ENCODE measurements around the gene SV2B. TPM values are rescaled to one million over a fixed set of nuclear protein-coding genes. Genes with fewer than 3 reads are reported as not detected.

SV2B gene
- total RNA-seq, 1 experiment from 2014 or later = not detected

- H3K9ac ChIP-seq (ENCODE audit: low read length) = no peak overlapping the region
- intact Hi-C loops (cut with micrococcal nuclease) = no loop called here
- no peak overlapping the region for H3K27ac ChIP-seq (ENCODE audit: low read length)
- TF ChIP-seq CTCF (conservative IDR thresholded peaks at IDR 0.05; ENCODE audit: low read depth, low read length) (no peak), EZH2 (IDR thresholded peaks at IDR 0.05; ENCODE audit: low read length, unreplicated experiment) (no peak), EZH2phosphoT487 (IDR thresholded peaks at IDR 0.05; ENCODE audit: borderline replicate concordance, low read length) (no peak)
- H3K9me2 ChIP-seq (replicated peaks; ENCODE audit: low read length) = no peaks in the 10 kb centered on the region
- H3K4me2 ChIP-seq (ENCODE audit: low read length) = no peak overlapping the region
- H3K79me2 ChIP-seq (ENCODE audit: low read length) = no peaks in the 10 kb centered on the region
- no peaks in the 10 kb centered on the region for H4K20me1 ChIP-seq (ENCODE audit: low read length)
- no peaks in the 10 kb centered on the region for H3F3A ChIP-seq (ENCODE audit: low read length, unreplicated experiment)
- DNase-seq = no peak
- no peak overlapping the region for H2AFZ ChIP-seq (ENCODE audit: low read length)
- H3K4me1 ChIP-seq (ENCODE audit: insufficient read depth, low read length) = no peaks in the 10 kb centered on the region
- no peaks in the 10 kb centered on the region for H3K36me3 ChIP-seq (ENCODE audit: low read depth, low read length)
- no TSS peak for BruUV-seq (replicated peaks)
- ChIA-PET CTCF (no interaction called here), POLR2A (ENCODE audit: unreplicated experiment) (no interaction called here)
- H3K9me3 ChIP-seq (ENCODE audit: low read length) = no peaks in the 10 kb centered on the region
- no peak overlapping the region for H3K4me3 ChIP-seq (ENCODE audit: low read length)
- peaks cover 71% of the 10 kb centered on the region for H3K27me3 ChIP-seq (ENCODE audit: low read length)
- ATAC-seq = no peak
Measured at GRCh38 chr15:91109885-91110284, 9.8 kb downstream of the SV2B start.

GRCh38 chr15:91110407-91110806 lies 10.3 kb downstream of the SV2B start:
- no peak overlapping the region for H2AFZ ChIP-seq (ENCODE audit: low read length)
- H3K9ac ChIP-seq (ENCODE audit: low read length) = no peak overlapping the region
- no peaks in the 10 kb centered on the region for H3K4me1 ChIP-seq (ENCODE audit: insufficient read depth, low read length)
- DNase-seq = no peak
- H4K20me1 ChIP-seq (ENCODE audit: low read length) = no peaks in the 10 kb centered on the region
- H3K4me2 ChIP-seq (ENCODE audit: low read length) = no peak overlapping the region
- H3K9me3 ChIP-seq (ENCODE audit: low read length) = no peaks in the 10 kb centered on the region
- no peak for ATAC-seq
- TF ChIP-seq CTCF (conservative IDR thresholded peaks at IDR 0.05; ENCODE audit: low read depth, low read length) = no peak
- no peak for TF ChIP-seq EZH2 (IDR thresholded peaks at IDR 0.05; ENCODE audit: low read length, unreplicated experiment)
- TF ChIP-seq EZH2phosphoT487 (IDR thresholded peaks at IDR 0.05; ENCODE audit: borderline replicate concordance, low read length) = no peak
- BruUV-seq (replicated peaks) = no TSS peak
- H3F3A ChIP-seq (ENCODE audit: low read length, unreplicated experiment) = no peaks in the 10 kb centered on the region
- intact Hi-C loops (cut with micrococcal nuclease) = no loop called here
- no peaks in the 10 kb centered on the region for H3K36me3 ChIP-seq (ENCODE audit: low read depth, low read length)
- no peaks in the 10 kb centered on the region for H3K9me2 ChIP-seq (replicated peaks; ENCODE audit: low read length)
- H3K4me3 ChIP-seq (ENCODE audit: low read length) = no peak overlapping the region
- ChIA-PET CTCF (no interaction called here), POLR2A (ENCODE audit: unreplicated experiment) (no interaction called here)
- no peak overlapping the region for H3K27ac ChIP-seq (ENCODE audit: low read length)
- H3K27me3 ChIP-seq (ENCODE audit: low read length) = peaks cover 75% of the 10 kb centered on the region
- H3K79me2 ChIP-seq (ENCODE audit: low read length) = no peaks in the 10 kb centered on the region

GRCh38 chr15:91113030-91113429 lies 13.0 kb downstream of the SV2B start:
- Histone ChIP-seq H3K27ac (ENCODE audit: low read length) (no peak overlapping the region), H3K9me3 (ENCODE audit: low read length) (no peaks in the 10 kb centered on the region), H3K9ac (ENCODE audit: low read length) (no peak overlapping the region), H3K4me1 (ENCODE audit: insufficient read depth, low read length) (no peaks in the 10 kb centered on the region), H3K4me3 (ENCODE audit: low read length) (no peak overlapping the region), H3K36me3 (ENCODE audit: low read depth, low read length) (no peaks in the 10 kb centered on the region), H3K9me2 (replicated peaks; ENCODE audit: low read length) (no peaks in the 10 kb centered on the region), H2AFZ (ENCODE audit: low read length) (no peak overlapping the region), H3F3A (ENCODE audit: low read length, unreplicated experiment) (no peaks in the 10 kb centered on the region), H3K79me2 (ENCODE audit: low read length) (no peaks in the 10 kb centered on the region), H3K27me3 (ENCODE audit: low read length) (peaks cover 86% of the 10 kb centered on the region), H3K4me2 (ENCODE audit: low read length) (no peak overlapping the region), H4K20me1 (ENCODE audit: low read length) (no peaks in the 10 kb centered on the region)
- ATAC-seq = no peak
- DNase-seq = no peak
- CTCF ChIA-PET = no interaction called here
- intact Hi-C loops (cut with micrococcal nuclease) = no loop called here
- no TSS peak for BruUV-seq (replicated peaks)
- POLR2A ChIA-PET (ENCODE audit: unreplicated experiment) = no interaction called here
- TF ChIP-seq EZH2 (IDR thresholded peaks at IDR 0.05; ENCODE audit: low read length, unreplicated experiment) (no peak), EZH2phosphoT487 (IDR thresholded peaks at IDR 0.05; ENCODE audit: borderline replicate concordance, low read length) (no peak), CTCF (conservative IDR thresholded peaks at IDR 0.05; ENCODE audit: low read depth, low read length) (no peak)
